BE2C (cell line): ENCODE results near the gene C10orf62.

ENCODE experiments used
- DNase-seq: peaks from one replicate; pipeline ENCODE4 v3.0.0-alpha.2; 2020
- H3K27me3 ChIP-seq: fragments of 250-450 bp; sonication (Bioruptor Pico); 2 replicates; pipeline ENCODE4 v1.5.1; 2020; ENCODE audit warnings: mild to moderate bottlenecking
- H3K36me3 ChIP-seq: fragments of 250-450 bp; sonication (Bioruptor Pico); 2 replicates; pipeline ENCODE4 v1.5.1; 2020; ENCODE audit warnings: mild to moderate bottlenecking
- H3K4me1 ChIP-seq: fragments of 250-450 bp; sonication (Bioruptor Pico); 2 replicates; pipeline ENCODE4 v1.5.1; 2020
- H3K4me3 ChIP-seq: 2 replicates; pipeline ENCODE4 v1.5.1; 2011; ENCODE audit warnings: low read depth, low read length
- H3K9me3 ChIP-seq: fragments of 250-450 bp; sonication (Bioruptor Pico); 2 replicates; pipeline ENCODE4 v1.5.1; 2020
- CTCF ChIP-seq: IDR thresholded peaks from 2 replicates; pipeline ENCODE4 v1.5.1; 2012; ENCODE audit warnings: mild to moderate bottlenecking, low read depth, low read length

The C10orf62 gene

DNA sequence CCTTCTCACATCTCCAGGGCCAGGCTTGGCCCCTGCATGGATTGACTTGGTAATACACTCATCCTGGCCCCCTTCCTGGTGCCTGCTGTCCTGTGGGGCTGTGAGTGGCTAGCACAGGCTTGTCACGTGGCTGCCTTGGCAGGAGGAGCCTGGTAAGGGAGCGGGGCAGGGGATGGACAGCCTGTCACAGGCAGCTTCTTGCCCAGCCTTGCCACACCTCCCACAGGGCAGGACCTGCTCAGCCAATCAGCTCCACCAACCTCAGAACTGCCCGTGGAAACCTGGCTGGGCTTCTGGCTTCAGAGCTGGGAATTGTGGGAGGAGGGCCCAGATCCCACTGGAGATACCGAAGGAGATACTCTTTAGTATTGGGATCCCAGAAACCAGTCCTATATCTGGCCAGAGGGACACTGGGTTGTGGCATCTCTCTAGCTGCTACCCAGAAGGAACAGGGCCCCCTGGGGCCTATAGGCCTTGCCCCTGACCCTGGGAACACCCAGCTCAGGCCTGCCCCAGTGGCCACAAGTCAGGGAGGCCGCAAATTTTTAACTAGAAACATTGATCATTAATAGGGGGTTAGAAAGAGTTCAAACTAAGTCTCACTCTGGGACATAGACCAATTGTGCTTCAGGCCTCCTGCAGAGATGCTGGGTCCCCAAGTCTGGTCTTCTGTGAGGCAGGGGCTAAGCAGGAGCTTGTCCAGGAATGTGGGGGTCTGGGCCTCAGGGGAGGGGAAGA, 5.3 kb upstream of the C10orf62 start, which contains the start of gene HOGA1:
TSS of gene HOGA1 (plus strand) at position 330 of the 738 bp plus-strand sequence. CDS start at position 645, 315 bp downstream.
- H3K27me3 ChIP-seq: no peaks in the 10 kb centered on the region
- H3K36me3 ChIP-seq: no peaks in the 10 kb centered on the region
- TF ChIP-seq CTCF: no peak
- no peaks in the 10 kb centered on the region for H3K9me3 ChIP-seq
- peak; percentile 96 for DNase-seq
- H3K4me1 ChIP-seq: peaks cover 12% of the 10 kb centered on the region
- peak within 1 kb of the TSS; percentile 14; the same call in 1 of the 2 replicates for H3K4me3 ChIP-seq

GRCh38 chr10:97584798-97585438, 4.6 kb upstream of the C10orf62 start:
- Histone ChIP-seq H3K36me3 (no peaks in the 10 kb centered on the region), H3K4me1 (peaks cover 12% of the 10 kb centered on the region), H3K27me3 (no peaks in the 10 kb centered on the region), H3K4me3 (no peak overlapping the region), H3K9me3 (no peaks in the 10 kb centered on the region)
- no peak for TF ChIP-seq CTCF
- no peak for DNase-seq

DNA sequence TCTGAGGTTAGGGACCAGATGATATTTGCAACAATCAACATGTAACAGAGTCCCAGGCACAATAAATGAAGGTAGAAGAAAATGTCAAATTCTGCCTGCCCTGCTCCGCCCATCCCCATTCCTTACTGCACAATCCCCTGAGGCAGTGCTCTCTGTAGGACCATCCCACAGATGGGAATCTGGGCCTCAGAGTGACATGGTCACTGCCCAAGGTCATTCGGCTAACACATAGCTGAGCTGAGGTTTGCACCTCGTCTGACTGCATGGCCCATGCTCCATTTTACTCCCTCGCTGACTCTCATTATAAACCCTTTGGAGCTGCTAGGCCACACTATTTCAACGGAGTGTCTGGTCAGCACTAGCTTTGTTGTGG, 4.1 kb upstream of the C10orf62 start:
- peaks cover 14% of the 10 kb centered on the region for H3K4me1 ChIP-seq
- H3K9me3 ChIP-seq: no peaks in the 10 kb centered on the region
- H3K4me3 ChIP-seq: no peak overlapping the region
- no peaks in the 10 kb centered on the region for H3K27me3 ChIP-seq
- no peak for TF ChIP-seq CTCF
- DNase-seq: no peak
- H3K36me3 ChIP-seq: no peaks in the 10 kb centered on the region

DNA sequence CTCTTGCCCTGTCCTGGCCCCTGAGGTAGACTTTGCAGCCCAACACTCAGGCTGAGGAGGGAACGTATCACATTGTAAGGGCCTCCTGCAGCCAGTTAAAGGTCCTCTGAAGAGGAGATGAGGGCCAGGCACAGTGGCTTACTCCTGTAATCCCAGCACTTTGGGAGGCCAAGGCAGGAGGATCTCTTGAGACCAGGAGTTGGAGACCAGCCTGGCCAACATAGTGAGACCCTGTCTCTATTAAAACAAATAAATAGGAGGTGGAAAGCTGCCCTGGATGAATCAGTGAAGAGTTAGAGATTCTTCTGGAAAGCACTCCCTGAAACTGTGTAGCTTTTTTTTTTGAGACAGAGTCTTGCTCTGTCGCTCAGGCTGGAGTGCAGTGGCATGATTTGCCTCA, 2.3 kb upstream of the C10orf62 start:
- H3K36me3 ChIP-seq: no peaks in the 10 kb centered on the region
- TF ChIP-seq CTCF: no peak
- no peaks in the 10 kb centered on the region for H3K27me3 ChIP-seq
- H3K9me3 ChIP-seq: no peaks in the 10 kb centered on the region
- DNase-seq: no peak
- peaks cover 18% of the 10 kb centered on the region for H3K4me1 ChIP-seq
- H3K4me3 ChIP-seq: no peak overlapping the region

DNA sequence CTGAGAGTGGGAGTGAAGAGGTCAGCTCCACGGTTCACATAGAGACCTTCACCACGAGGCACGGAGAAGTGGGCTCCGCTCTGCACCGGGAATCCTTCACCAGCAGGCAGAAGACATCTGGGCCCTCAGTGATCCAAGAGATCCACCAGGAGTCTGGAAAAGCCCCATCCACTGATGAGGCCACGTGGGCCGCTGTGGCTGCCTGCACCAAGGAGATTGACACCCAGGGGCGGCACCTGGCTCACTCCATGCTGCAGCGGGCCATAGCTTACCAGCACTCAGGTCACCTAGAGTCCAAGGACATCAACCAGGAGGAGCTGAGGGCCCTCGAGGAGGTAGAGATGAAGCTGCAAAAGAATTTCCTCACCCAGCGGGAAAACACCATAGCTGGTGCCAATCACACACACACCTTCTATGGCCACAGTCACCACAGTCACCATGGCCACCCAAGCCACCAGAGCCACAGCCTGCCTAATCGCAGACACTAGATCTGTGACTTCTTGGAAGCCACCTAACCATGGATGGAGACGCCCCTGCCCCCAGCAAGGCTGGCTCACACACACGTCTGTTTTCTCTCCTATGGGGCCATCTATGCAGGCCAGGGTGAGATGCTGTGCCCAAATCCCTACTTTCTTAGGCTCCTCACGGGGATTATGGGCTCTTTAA, 694 bp downstream of the C10orf62 start:
- H3K36me3 ChIP-seq: no peaks in the 10 kb centered on the region
- peaks cover 6% of the 10 kb centered on the region; the same call in 1 of the 2 replicates for H3K4me1 ChIP-seq
- TF ChIP-seq CTCF: no peak
- no peaks in the 10 kb centered on the region for H3K27me3 ChIP-seq
- H3K9me3 ChIP-seq: no peaks in the 10 kb centered on the region
- no peak for DNase-seq
- no peak overlapping the region for H3K4me3 ChIP-seq
